Measurements from ENCODE around the gene HDAC1. TPM values are rescaled to one million over a fixed set of nuclear protein-coding genes. Genes with fewer than 3 reads are reported as not detected.

The HDAC1 gene
- total RNA-seq, 4 donors from 2014 or later = 49.5 to 60.5 (median 59.5) TPM

- peaks cover 0 to 31% of the 10 kb centered on the region in 2 donors for H3K36me3 ChIP-seq
- H3K4me1 ChIP-seq = peaks cover 0 to 47% (median 17%) of the 10 kb centered on the region in 3 donors
- no CpG with 5 or more reads among the region's 34 CpGs for WGBS, 2 donors (ENCODE audit: low coverage in 1 of 2)
- peak overlapping the region; percentile 47 to 73 for H3K4me3 ChIP-seq
- TF ChIP-seq POLR2A (IDR thresholded peaks at IDR 0.05) (no peak), EP300 (IDR thresholded peaks at IDR 0.05) (no peak), POLR2AphosphoS5 (IDR thresholded peaks at IDR 0.05) (no peak)
- TF ChIP-seq, protein P1, sequence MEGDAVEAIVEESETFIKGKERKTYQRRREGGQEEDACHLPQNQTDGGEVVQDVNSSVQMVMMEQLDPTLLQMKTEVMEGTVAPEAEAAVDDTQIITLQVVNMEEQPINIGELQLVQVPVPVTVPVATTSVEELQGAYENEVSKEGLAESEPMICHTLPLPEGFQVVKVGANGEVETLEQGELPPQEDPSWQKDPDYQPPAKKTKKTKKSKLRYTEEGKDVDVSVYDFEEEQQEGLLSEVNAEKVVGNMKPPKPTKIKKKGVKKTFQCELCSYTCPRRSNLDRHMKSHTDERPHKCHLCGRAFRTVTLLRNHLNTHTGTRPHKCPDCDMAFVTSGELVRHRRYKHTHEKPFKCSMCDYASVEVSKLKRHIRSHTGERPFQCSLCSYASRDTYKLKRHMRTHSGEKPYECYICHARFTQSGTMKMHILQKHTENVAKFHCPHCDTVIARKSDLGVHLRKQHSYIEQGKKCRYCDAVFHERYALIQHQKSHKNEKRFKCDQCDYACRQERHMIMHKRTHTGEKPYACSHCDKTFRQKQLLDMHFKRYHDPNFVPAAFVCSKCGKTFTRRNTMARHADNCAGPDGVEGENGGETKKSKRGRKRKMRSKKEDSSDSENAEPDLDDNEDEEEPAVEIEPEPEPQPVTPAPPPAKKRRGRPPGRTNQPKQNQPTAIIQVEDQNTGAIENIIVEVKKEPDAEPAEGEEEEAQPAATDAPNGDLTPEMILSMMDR (IDR thresholded peaks at IDR 0.05) = no peak
- no peaks in the 10 kb centered on the region for H3K9me3 ChIP-seq
- ATAC-seq = no peak
- H3K27ac ChIP-seq = peak overlapping the region in 3 of 4 donors; percentile 62 to 82 (median 67)
- no peaks in the 10 kb centered on the region for H3K27me3 ChIP-seq
These were observed 43.6 kb downstream of the HDAC1 start for GRCh38 chr1:32335535-32335789.

GRCh38 chr1:32335790-32336590 lies 44.1 kb downstream of the HDAC1 start, which contains the start of gene MARCKSL1:
TSS of gene MARCKSL1 (minus strand) at chr1:32336233. CDS start at chr1:32336033, 200 bp downstream.
- Histone ChIP-seq H3K9me3 (no peaks in the 10 kb centered on the region), H3K36me3 (peaks cover 0 to 26% of the 10 kb centered on the region in 2 donors), H3K4me1 (peaks cover 0 to 47% (median 17%) of the 10 kb centered on the region in 3 donors), H3K4me3 (peak within 1 kb of the TSS; percentile 47 to 73), H3K27ac (peak within 1 kb of the TSS in 3 of 4 donors; percentile 62 to 82 (median 67)), H3K27me3 (no peaks in the 10 kb centered on the region)
- TF ChIP-seq, protein P1 (IDR thresholded peaks at IDR 0.05) = no peak
- TF ChIP-seq POLR2AphosphoS5 (IDR thresholded peaks at IDR 0.05) (peak; percentile 66), POLR2A (IDR thresholded peaks at IDR 0.05) (peak; percentile 71 to 88)
- WGBS, 2 donors (ENCODE audit: low coverage in 1 of 2) = no CpG with 5 or more reads among the region's 95 CpGs
- ATAC-seq = peak; percentile 78

DNA sequence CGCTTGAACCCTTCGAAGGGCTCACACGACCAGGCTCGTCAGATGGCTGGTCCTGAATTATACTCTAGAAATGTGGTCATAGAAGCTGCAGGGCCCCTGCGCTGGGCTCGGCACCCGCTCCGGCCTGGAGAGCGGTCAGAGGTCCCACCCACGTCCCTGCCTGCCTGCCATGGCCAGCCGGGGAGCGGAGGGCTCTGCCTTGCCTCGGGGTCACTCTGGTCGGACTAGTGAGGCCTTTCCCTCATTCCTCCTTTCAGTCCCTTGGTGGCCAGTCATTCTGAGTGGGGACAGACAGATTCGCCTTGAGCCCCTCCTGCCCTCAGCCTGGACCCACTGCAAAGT lies 44.7 kb downstream of the HDAC1 start:
- TF ChIP-seq POLR2AphosphoS5 (IDR thresholded peaks at IDR 0.05) = no peak
- TF ChIP-seq EP300 (IDR thresholded peaks at IDR 0.05) = no peak
- TF ChIP-seq, protein P1 (IDR thresholded peaks at IDR 0.05) = no peak
- TF ChIP-seq POLR2A (IDR thresholded peaks at IDR 0.05) = no peak
- Histone ChIP-seq H3K4me1 (peaks cover 0 to 47% (median 17%) of the 10 kb centered on the region in 3 donors), H3K36me3 (peaks cover 0 to 20% of the 10 kb centered on the region in 2 donors), H3K27ac (peak overlapping the region in 3 of 4 donors; percentile 62 to 82 (median 67)), H3K4me3 (peak overlapping the region; percentile 47 to 73), H3K9me3 (no peaks in the 10 kb centered on the region), H3K27me3 (no peaks in the 10 kb centered on the region)
- WGBS, 2 donors (ENCODE audit: low coverage in 1 of 2) = 37% methylated on average over 8 of the region's 15 CpGs; no CpG with 5 or more reads in 1 of the 2 donors
- ATAC-seq = no peak

DNA sequence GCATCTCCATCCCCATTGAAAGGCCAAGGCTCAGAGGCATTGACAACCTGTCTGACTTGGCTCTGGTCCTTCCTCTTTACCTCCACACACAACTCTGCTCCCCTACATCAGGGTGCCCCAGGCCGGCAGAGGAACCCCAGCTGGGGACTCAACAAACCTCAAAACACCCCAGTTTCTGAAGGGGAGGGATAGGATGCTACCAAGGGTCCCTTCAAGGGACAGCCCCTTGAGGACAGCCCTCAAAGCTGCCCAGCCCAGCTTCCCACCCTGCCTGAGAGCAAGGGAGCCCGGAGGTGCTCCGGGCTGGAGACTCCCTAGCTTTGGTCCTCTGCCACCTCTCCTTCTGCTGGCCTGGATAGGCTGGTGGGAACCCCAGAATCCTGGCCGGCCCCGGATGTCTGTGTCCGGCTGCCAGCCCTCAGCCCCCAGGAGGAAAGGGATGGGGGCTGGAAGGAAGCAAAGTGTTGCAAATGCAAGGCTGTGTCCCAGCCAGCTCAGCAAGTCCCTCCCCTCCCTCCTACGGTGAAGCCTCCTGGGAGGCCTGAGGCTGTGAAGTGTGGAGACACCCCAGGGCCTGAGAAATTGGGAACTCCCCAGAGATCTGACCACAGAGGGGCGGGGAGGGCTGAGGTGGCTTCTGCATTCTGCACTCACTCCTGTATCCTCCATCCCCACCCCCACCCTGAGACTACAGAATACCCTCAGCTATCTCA lies 45.2 kb downstream of the HDAC1 start:
- Histone ChIP-seq H3K4me3 (no peak overlapping the region), H3K27me3 (no peaks in the 10 kb centered on the region), H3K27ac (peak overlapping the region in 3 of 4 donors; percentile 62 to 82 (median 67)), H3K36me3 (peaks cover 0 to 15% of the 10 kb centered on the region in 2 donors), H3K9me3 (no peaks in the 10 kb centered on the region), H3K4me1 (peaks cover 0 to 47% (median 17%) of the 10 kb centered on the region in 3 donors)
- no peak for TF ChIP-seq EP300 (IDR thresholded peaks at IDR 0.05)
- TF ChIP-seq POLR2AphosphoS5 (IDR thresholded peaks at IDR 0.05) = no peak
- no peak for TF ChIP-seq POLR2A (IDR thresholded peaks at IDR 0.05)
- TF ChIP-seq, protein P1 (IDR thresholded peaks at IDR 0.05) = no peak
- ATAC-seq = no peak
- 40 to 100% methylated on average over 1 of the region's 8 CpGs for WGBS, 2 donors (ENCODE audit: low coverage in 1 of 2)

All from gastroesophageal sphincter (tissue), 4 donors.